Liver (tissue), 9 donors: ENCODE measurements around the gene FAM120B. TPM values are rescaled to one million over a fixed set of nuclear protein-coding genes. Genes with fewer than 3 reads are reported as not detected.

Experiments used
- DNase-seq: peaks from one replicate; pipeline ENCODE4 v3.0.0-alpha.2; 2017; ENCODE audit warnings: low spot score
- H3K27ac ChIP-seq, 2 donors: one replicate each; pipeline ENCODE4 v1.7.0; 2013; ENCODE audit warnings: inconsistent platforms in 2 of 2, low read length in 2 of 2, control low read depth in 1 of 2, low read depth in 1 of 2, mild to moderate bottlenecking in 1 of 2
- H3K27me3 ChIP-seq, 4 donors: one replicate each; pipeline versions ENCODE4 v1.6.1 to v1.7.0; 2013; ENCODE audit warnings: low read length in 3 of 4, inconsistent platforms in 1 of 4, mild to moderate bottlenecking in 1 of 4, moderate library complexity in 1 of 4; ENCODE audit not compliant: control insufficient read depth in 4 of 4, insufficient read depth in 4 of 4
- H3K36me3 ChIP-seq, 4 donors: one replicate each; pipeline versions ENCODE4 v1.6.1 to v1.7.0; 2013; ENCODE audit warnings: low read length in 3 of 4, mild to moderate bottlenecking in 3 of 4, low read depth in 1 of 4, moderate library complexity in 1 of 4; ENCODE audit not compliant: control insufficient read depth in 4 of 4, insufficient read depth in 3 of 4
- H3K4me1 ChIP-seq, 4 donors: one replicate each; pipeline versions ENCODE4 v1.6.1 to v1.7.0; 2013; ENCODE audit warnings: low read length in 3 of 4, mild to moderate bottlenecking in 3 of 4, moderate library complexity in 1 of 4; ENCODE audit not compliant: control insufficient read depth in 4 of 4, insufficient read depth in 4 of 4
- H3K4me3 ChIP-seq, 3 donors: one replicate each; pipeline versions ENCODE4 v1.6.1 to v1.7.0; 2013; ENCODE audit warnings: low read length in 3 of 3, control low read depth in 1 of 3, low read depth in 1 of 3, mild to moderate bottlenecking in 1 of 3
- H3K9ac ChIP-seq, 2 donors: one replicate each; pipeline ENCODE4 v1.7.0; 2013; ENCODE audit warnings: low read length in 2 of 2, mild to moderate bottlenecking in 2 of 2, moderate library complexity in 2 of 2, control low read depth in 1 of 2, low read depth in 1 of 2
- H3K9me3 ChIP-seq, 4 donors: one replicate each; pipeline versions ENCODE4 v1.6.1 to v1.7.0; 2013; ENCODE audit warnings: low read length in 3 of 4; ENCODE audit not compliant: control insufficient read depth in 4 of 4
- EGR1 ChIP-seq, 2 donors: IDR thresholded peaks; 2 replicates each; pipeline ENCODE4 v1.6.1; 2016 to 2018; ENCODE audit warnings: antibody characterized with exemption in 2 of 2, low read depth in 2 of 2
- FOXA1 ChIP-seq: IDR thresholded peaks from 2 replicates; pipeline ENCODE4 v1.6.1; 2016; ENCODE audit warnings: antibody characterized with exemption
- FOXA2 ChIP-seq: IDR thresholded peaks from 2 replicates; pipeline ENCODE4 v1.6.1; 2016; ENCODE audit warnings: antibody characterized with exemption
- GABPA ChIP-seq, 2 donors: IDR thresholded peaks in 1 of 2; conservative IDR thresholded peaks in 1 of 2; 2 replicates each; pipeline ENCODE4 v1.6.1; 2016; ENCODE audit warnings: antibody characterized with exemption in 2 of 2, mild to moderate bottlenecking in 1 of 2, moderate library complexity in 1 of 2
- HNF4A ChIP-seq, 2 donors: conservative IDR thresholded peaks; 2 replicates each; pipeline ENCODE4 v1.6.1; 2016; ENCODE audit warnings: antibody characterized with exemption in 2 of 2, mild to moderate bottlenecking in 2 of 2
- HNF4G ChIP-seq: IDR thresholded peaks from 2 replicates; pipeline ENCODE4 v1.6.1; 2016; ENCODE audit warnings: antibody characterized with exemption
- JUND ChIP-seq, 2 donors: IDR thresholded peaks; 2 replicates each; pipeline ENCODE4 v1.6.1; 2016; ENCODE audit warnings: antibody characterized with exemption in 2 of 2
- NR2F2 ChIP-seq: IDR thresholded peaks from 2 replicates; pipeline ENCODE4 v1.6.1; 2016; ENCODE audit warnings: antibody characterized with exemption
- RAD21 ChIP-seq, 2 donors: IDR thresholded peaks; 2 replicates each; pipeline ENCODE4 v1.6.1; 2016; ENCODE audit warnings: antibody characterized with exemption in 2 of 2, mild to moderate bottlenecking in 2 of 2
- RXRA ChIP-seq, 2 donors: IDR thresholded peaks; 2 replicates each; pipeline ENCODE4 v1.6.1; 2017 to 2018; ENCODE audit warnings: antibody characterized with exemption in 2 of 2, mild to moderate bottlenecking in 1 of 2
- SP1 ChIP-seq: IDR thresholded peaks from 2 replicates; pipeline ENCODE4 v1.6.1; 2018; ENCODE audit warnings: antibody characterized with exemption, mild to moderate bottlenecking
- TAF1 ChIP-seq: conservative IDR thresholded peaks from 2 replicates; pipeline ENCODE4 v1.6.1; 2016; ENCODE audit warnings: antibody characterized with exemption, mild to moderate bottlenecking
- YY1 ChIP-seq: IDR thresholded peaks from 2 replicates; pipeline ENCODE4 v1.6.1; 2016; ENCODE audit warnings: antibody characterized with exemption, mild to moderate bottlenecking
- WGBS: extraction: QIAGEN DNeasy Blood & Tissue Kit; methylation state at CpG from one replicate; pipeline ENCODE4 v1.1.7; 2013; 5-methylcytosine and 5-hydroxymethylcytosine counted together
- polyA plus RNA-seq, 2 donors: library from polyadenylated mRNA; stranded (reverse) in 1 of 2; unstranded in 1 of 2; fragments of 200-250 nt in 1 of 2; fragments of >200 nt in 1 of 2; fragmentation: Nextera tagmentation in 1 of 2; extraction: Ambion mirVana in 1 of 2; gene quantifications; one replicate each; pipeline versions ENCODE4 v1.2.1 to v1.2.3, GENCODE V29; 2013 to 2015
- total RNA-seq, 2 donors: library from RNA; depleted of rRNA; stranded (reverse); fragments of >200 nt; gene quantifications; one replicate each; pipeline ENCODE4 v1.2.3, GENCODE V29; 2014
- TF ChIP-seq, protein P1 (sequence below): IDR thresholded peaks from 2 replicates; pipeline ENCODE4 v1.6.1; 2016; ENCODE audit warnings: antibody characterized with exemption, mild to moderate bottlenecking
- TF ChIP-seq, protein P2 (sequence below): fragments of 150-350 bp; IDR thresholded peaks from 2 replicates; pipeline ENCODE4 v1.5.1; 2017; ENCODE audit warnings: improper control_type of control experiment, low read depth, low read length; ENCODE audit not compliant: missing input control
- TF ChIP-seq, protein P3 (sequence below): IDR thresholded peaks from 2 replicates; pipeline ENCODE4 v1.6.1; 2016; ENCODE audit warnings: antibody characterized with exemption
- TF ChIP-seq, protein P4 (sequence below): IDR thresholded peaks from 2 replicates; pipeline ENCODE4 v1.6.1; 2016; ENCODE audit warnings: antibody characterized with exemption
- TF ChIP-seq, protein P5 (sequence below): IDR thresholded peaks from 2 replicates; pipeline ENCODE4 v1.6.1; 2016; ENCODE audit warnings: antibody characterized with exemption
- donor health status: healthy.
- donor health status: healthy.
- donor health status: healthy.
- donor health status: healthy.
- donor health status: healthy.

Gene FAM120B
- total and polyA plus RNA-seq, 4 donors: 6.0 to 11.1 (median 9.1) TPM

DNA sequence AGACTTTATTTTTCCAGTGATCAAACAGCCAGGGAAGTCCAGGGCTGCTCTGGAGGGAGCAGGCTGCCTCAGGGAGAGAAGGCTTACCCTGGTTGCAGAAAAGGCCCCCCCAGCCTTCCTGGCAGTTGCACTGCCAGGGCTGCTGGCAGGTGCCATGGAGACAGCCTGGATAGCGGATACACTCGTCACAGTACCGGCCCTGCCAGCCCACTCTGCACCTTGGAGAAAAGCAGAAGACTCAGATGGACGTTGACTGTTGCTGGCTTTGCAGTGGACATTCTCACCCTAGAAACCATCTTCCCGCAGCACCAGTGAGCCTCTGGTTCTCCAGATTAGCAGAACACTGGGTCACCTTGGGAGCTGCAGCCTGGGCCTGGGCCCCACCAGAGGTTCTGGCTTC lies 21.1 kb upstream of the FAM120B start:
- Histone ChIP-seq H3K4me3 (no peak overlapping the region), H3K9ac (no peak overlapping the region), H3K9me3 (no peaks in the 10 kb centered on the region), H3K4me1 (peaks cover 8 to 30% (median 15%) of the 10 kb centered on the region in 4 donors), H3K36me3 (peaks cover 0 to 3% (median 0%) of the 10 kb centered on the region in 4 donors), H3K27me3 (peaks cover 0 to 12% (median 3%) of the 10 kb centered on the region in 4 donors), H3K27ac (no peak overlapping the region)
- WGBS: 82% methylated on average over 5 of the region's 5 CpGs
- DNase-seq: no peak
- TF ChIP-seq RXRA (IDR thresholded peaks at IDR 0.05): no peak
- no peak for TF ChIP-seq EGR1 (IDR thresholded peaks at IDR 0.05; ENCODE audit: low read depth in 2 of 2)
- no peak for TF ChIP-seq FOXA1
- TF ChIP-seq, protein P1, sequence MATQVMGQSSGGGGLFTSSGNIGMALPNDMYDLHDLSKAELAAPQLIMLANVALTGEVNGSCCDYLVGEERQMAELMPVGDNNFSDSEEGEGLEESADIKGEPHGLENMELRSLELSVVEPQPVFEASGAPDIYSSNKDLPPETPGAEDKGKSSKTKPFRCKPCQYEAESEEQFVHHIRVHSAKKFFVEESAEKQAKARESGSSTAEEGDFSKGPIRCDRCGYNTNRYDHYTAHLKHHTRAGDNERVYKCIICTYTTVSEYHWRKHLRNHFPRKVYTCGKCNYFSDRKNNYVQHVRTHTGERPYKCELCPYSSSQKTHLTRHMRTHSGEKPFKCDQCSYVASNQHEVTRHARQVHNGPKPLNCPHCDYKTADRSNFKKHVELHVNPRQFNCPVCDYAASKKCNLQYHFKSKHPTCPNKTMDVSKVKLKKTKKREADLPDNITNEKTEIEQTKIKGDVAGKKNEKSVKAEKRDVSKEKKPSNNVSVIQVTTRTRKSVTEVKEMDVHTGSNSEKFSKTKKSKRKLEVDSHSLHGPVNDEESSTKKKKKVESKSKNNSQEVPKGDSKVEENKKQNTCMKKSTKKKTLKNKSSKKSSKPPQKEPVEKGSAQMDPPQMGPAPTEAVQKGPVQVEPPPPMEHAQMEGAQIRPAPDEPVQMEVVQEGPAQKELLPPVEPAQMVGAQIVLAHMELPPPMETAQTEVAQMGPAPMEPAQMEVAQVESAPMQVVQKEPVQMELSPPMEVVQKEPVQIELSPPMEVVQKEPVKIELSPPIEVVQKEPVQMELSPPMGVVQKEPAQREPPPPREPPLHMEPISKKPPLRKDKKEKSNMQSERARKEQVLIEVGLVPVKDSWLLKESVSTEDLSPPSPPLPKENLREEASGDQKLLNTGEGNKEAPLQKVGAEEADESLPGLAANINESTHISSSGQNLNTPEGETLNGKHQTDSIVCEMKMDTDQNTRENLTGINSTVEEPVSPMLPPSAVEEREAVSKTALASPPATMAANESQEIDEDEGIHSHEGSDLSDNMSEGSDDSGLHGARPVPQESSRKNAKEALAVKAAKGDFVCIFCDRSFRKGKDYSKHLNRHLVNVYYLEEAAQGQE: no peak
- TF ChIP-seq, protein P2, sequence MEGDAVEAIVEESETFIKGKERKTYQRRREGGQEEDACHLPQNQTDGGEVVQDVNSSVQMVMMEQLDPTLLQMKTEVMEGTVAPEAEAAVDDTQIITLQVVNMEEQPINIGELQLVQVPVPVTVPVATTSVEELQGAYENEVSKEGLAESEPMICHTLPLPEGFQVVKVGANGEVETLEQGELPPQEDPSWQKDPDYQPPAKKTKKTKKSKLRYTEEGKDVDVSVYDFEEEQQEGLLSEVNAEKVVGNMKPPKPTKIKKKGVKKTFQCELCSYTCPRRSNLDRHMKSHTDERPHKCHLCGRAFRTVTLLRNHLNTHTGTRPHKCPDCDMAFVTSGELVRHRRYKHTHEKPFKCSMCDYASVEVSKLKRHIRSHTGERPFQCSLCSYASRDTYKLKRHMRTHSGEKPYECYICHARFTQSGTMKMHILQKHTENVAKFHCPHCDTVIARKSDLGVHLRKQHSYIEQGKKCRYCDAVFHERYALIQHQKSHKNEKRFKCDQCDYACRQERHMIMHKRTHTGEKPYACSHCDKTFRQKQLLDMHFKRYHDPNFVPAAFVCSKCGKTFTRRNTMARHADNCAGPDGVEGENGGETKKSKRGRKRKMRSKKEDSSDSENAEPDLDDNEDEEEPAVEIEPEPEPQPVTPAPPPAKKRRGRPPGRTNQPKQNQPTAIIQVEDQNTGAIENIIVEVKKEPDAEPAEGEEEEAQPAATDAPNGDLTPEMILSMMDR: no peak
- TF ChIP-seq, protein P3, sequence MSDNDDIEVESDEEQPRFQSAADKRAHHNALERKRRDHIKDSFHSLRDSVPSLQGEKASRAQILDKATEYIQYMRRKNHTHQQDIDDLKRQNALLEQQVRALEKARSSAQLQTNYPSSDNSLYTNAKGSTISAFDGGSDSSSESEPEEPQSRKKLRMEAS: no peak
- no peak for TF ChIP-seq SP1
- no peak for TF ChIP-seq RAD21 (IDR thresholded peaks at IDR 0.05)
- no peak for TF ChIP-seq YY1
- no peak for TF ChIP-seq GABPA (IDR thresholded peaks at IDR 0.05 in 1 of 2, conservative IDR thresholded peaks at IDR 0.05 in 1 of 2)
- no peak for TF ChIP-seq NR2F2
- no peak for TF ChIP-seq HNF4A (conservative IDR thresholded peaks at IDR 0.05)
- no peak for TF ChIP-seq JUND (IDR thresholded peaks at IDR 0.05)

DNA sequence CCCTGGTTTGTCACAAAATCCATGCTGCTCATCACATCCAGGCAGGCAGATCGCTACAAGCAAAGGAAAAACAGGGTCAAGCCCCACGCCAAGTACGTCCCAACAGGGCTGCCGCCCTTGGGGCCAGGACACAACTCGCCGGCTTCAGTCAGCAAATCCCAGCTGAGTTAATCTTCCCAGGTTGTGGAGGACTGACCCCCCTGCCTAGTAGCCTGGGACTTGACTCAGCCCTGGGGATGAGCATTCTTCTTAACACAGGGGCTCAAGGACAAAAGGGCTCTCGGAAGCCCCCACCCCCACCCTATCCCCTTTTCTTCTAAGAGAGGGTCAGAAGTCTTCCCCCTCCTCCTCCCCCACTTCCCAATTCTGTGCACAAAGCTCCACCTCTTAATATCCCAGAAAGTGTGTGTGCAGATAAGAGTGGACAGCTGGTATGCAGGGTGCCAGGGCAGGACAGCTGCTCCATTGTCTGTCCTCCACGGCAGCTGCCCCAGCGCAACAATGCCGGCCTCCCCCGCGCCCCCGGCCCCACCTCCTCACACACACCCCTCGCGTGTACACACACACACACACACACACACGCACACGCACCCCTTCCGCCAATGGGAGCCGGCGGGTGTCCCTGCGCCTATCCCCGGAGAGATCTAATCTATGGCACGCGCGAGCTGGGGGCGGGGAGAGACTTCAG lies 20.2 kb upstream of the FAM120B start:
- Histone ChIP-seq H3K9me3 (no peaks in the 10 kb centered on the region), H3K4me3 (no peak overlapping the region), H3K36me3 (peaks cover 0 to 3% (median 0%) of the 10 kb centered on the region in 4 donors), H3K4me1 (peaks cover 8 to 38% (median 16%) of the 10 kb centered on the region in 4 donors), H3K9ac (no peak overlapping the region), H3K27ac (no peak overlapping the region), H3K27me3 (peaks cover 0 to 12% (median 3%) of the 10 kb centered on the region in 4 donors)
- DNase-seq: no peak
- 28% methylated on average over 26 of the region's 26 CpGs for WGBS
- no peak for TF ChIP-seq RXRA (IDR thresholded peaks at IDR 0.05)
- TF ChIP-seq TAF1: no peak
- TF ChIP-seq FOXA1: no peak
- TF ChIP-seq GABPA (IDR thresholded peaks at IDR 0.05 in 1 of 2, conservative IDR thresholded peaks at IDR 0.05 in 1 of 2): no peak
- no peak for TF ChIP-seq HNF4A (conservative IDR thresholded peaks at IDR 0.05)
- TF ChIP-seq SP1: no peak
- TF ChIP-seq FOXA2: no peak
- TF ChIP-seq RAD21 (IDR thresholded peaks at IDR 0.05): no peak
- TF ChIP-seq, protein P4, sequence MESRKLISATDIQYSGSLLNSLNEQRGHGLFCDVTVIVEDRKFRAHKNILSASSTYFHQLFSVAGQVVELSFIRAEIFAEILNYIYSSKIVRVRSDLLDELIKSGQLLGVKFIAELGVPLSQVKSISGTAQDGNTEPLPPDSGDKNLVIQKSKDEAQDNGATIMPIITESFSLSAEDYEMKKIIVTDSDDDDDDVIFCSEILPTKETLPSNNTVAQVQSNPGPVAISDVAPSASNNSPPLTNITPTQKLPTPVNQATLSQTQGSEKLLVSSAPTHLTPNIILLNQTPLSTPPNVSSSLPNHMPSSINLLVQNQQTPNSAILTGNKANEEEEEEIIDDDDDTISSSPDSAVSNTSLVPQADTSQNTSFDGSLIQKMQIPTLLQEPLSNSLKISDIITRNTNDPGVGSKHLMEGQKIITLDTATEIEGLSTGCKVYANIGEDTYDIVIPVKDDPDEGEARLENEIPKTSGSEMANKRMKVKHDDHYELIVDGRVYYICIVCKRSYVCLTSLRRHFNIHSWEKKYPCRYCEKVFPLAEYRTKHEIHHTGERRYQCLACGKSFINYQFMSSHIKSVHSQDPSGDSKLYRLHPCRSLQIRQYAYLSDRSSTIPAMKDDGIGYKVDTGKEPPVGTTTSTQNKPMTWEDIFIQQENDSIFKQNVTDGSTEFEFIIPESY: no peak
- no peak for TF ChIP-seq YY1
- TF ChIP-seq, protein P2: no peak
- no peak for TF ChIP-seq HNF4G
- TF ChIP-seq, protein P5, sequence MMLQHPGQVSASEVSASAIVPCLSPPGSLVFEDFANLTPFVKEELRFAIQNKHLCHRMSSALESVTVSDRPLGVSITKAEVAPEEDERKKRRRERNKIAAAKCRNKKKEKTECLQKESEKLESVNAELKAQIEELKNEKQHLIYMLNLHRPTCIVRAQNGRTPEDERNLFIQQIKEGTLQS: no peak
- TF ChIP-seq, protein P3: no peak
- TF ChIP-seq JUND (IDR thresholded peaks at IDR 0.05): no peak
